Activated naive CD4-positive, alpha-beta T cell treated with anti-CD3 and anti-CD28 coated beads, Interleukin-2, amount 10 ng/mL, durations not matched to agents 7 days and 5 days (primary cell): Measurements from ENCODE around the gene KRT73.
A peak's percentile ranks its signal among the peaks of the same experiment; 100 is the strongest.

ENCODE experiments used
- CTCF ChIA-PET: fragments of 350-600 bp; sonication (Branson Sonifier 250); formaldehyde crosslinking; loops from one replicate; lab custom pipeline; 2021; ENCODE audit warnings: antibody characterized with exemption; lab: Charles Lee
- DNase-seq: peaks from one replicate; pipeline ENCODE4 v3.0.0-alpha.2; 2020
- H3K27ac Mint-ChIP-seq: one replicate; pipeline ENCODE4 v1.8.0; 2021; ENCODE audit warnings: mild to moderate bottlenecking, moderate library complexity, mixed read lengths
- H3K27me3 Mint-ChIP-seq: one replicate; pipeline ENCODE4 v1.8.0; 2021; ENCODE audit warnings: mild to moderate bottlenecking, mixed read lengths
- H3K36me3 Mint-ChIP-seq: one replicate; pipeline ENCODE4 v1.8.0; 2021; ENCODE audit warnings: mixed read lengths
- H3K4me1 Mint-ChIP-seq: one replicate; pipeline ENCODE4 v1.8.0; 2021; ENCODE audit warnings: mixed read lengths
- H3K4me3 Mint-ChIP-seq: one replicate; pipeline ENCODE4 v1.8.0; 2021; ENCODE audit warnings: mild to moderate bottlenecking, moderate library complexity, mixed read lengths
- H3K9me3 Mint-ChIP-seq: one replicate; pipeline ENCODE4 v1.8.0; 2021; ENCODE audit warnings: mixed read lengths

KRT73 gene

GRCh38 chr12:52618216-52618615 lies at the start of gene KRT73:
Gene KRT73 (minus strand): TSS chr12:52618559. CDS start chr12:52618524, 35 bp downstream.
- Mint-ChIP-seq H3K27ac (no peak within 1 kb of the TSS), H3K27me3 (peaks cover 4% of the 10 kb centered on the region), H3K36me3 (peaks cover 3% of the 10 kb centered on the region), H3K9me3 (no peaks in the 10 kb centered on the region), H3K4me3 (no peak within 1 kb of the TSS), H3K4me1 (peaks cover 43% of the 10 kb centered on the region)
- DNase-seq: peak; percentile 16
- CTCF ChIA-PET: no interaction called here

- no peaks in the 10 kb centered on the region for H3K36me3 Mint-ChIP-seq
- CTCF ChIA-PET: interaction anchor here (1.0 kb wide), 1 partner anchor 22 kb away, joined by 3 read pairs; no protein-coding TSS in a partner anchor
- no peaks in the 10 kb centered on the region for H3K9me3 Mint-ChIP-seq
- no peak overlapping the region for H3K4me3 Mint-ChIP-seq
- no peak overlapping the region for H3K27ac Mint-ChIP-seq
- H3K4me1 Mint-ChIP-seq: no peaks in the 10 kb centered on the region
- DNase-seq: no peak
- H3K27me3 Mint-ChIP-seq: peaks cover 51% of the 10 kb centered on the region
Observed at GRCh38 chr12:52667931-52668330, 49.6 kb upstream of the KRT73 start.

- H3K4me1 Mint-ChIP-seq: peaks cover under 1% of the 10 kb centered on the region
- peaks cover 51% of the 10 kb centered on the region for H3K27me3 Mint-ChIP-seq
- H3K27ac Mint-ChIP-seq: no peak overlapping the region
- no peaks in the 10 kb centered on the region for H3K36me3 Mint-ChIP-seq
- H3K9me3 Mint-ChIP-seq: no peaks in the 10 kb centered on the region
- CTCF ChIA-PET: interaction anchor here (0.9 to 1.0 kb wide), 2 partner anchors 22 to 203 kb away, joined by 3 read pairs; no protein-coding TSS in a partner anchor
- DNase-seq: no peak
- no peak overlapping the region for H3K4me3 Mint-ChIP-seq
Observed at GRCh38 chr12:52667509-52667908, 49.1 kb upstream of the KRT73 start.

DNA sequence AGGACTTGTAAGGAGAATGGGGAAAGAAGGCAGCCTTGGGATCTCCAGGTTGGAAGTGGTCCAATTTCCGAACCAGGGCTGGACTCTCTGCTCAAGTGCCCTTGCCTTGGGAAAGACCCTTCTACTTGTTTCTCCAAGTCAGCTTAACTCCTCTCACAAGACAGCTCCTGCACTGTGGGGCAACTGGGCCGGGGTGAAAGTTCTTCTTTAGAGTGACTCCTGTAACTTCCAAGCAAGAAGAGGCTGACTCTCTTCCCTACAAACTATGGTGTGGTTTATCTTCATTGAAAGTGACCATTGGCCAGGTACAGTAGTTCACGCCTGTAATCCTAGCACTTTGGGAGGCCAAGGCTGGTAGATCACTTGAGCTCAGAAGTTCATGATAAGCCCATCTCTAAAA lies 48.1 kb upstream of the KRT73 start:
- peaks cover 9% of the 10 kb centered on the region for H3K4me1 Mint-ChIP-seq
- CTCF ChIA-PET: interaction anchor here (2.2 kb wide), 1 partner anchor 213 kb away, joined by 5 read pairs; no protein-coding TSS in a partner anchor
- H3K27me3 Mint-ChIP-seq: peaks cover 51% of the 10 kb centered on the region
- no peaks in the 10 kb centered on the region for H3K36me3 Mint-ChIP-seq
- DNase-seq: no peak
- H3K4me3 Mint-ChIP-seq: no peak overlapping the region
- H3K27ac Mint-ChIP-seq: no peak overlapping the region
- H3K9me3 Mint-ChIP-seq: no peaks in the 10 kb centered on the region

GRCh38 chr12:52663420-52663819 lies 45.1 kb upstream of the KRT73 start:
- DNase-seq: no peak
- no peaks in the 10 kb centered on the region for H3K36me3 Mint-ChIP-seq
- H3K9me3 Mint-ChIP-seq: no peaks in the 10 kb centered on the region
- CTCF ChIA-PET: interaction anchor here (0.7 to 1.1 kb wide), 2 partner anchors 78 to 80 kb away, joined by 3 read pairs; no protein-coding TSS in a partner anchor
- no peak overlapping the region for H3K27ac Mint-ChIP-seq
- peaks cover 56% of the 10 kb centered on the region for H3K27me3 Mint-ChIP-seq
- H3K4me1 Mint-ChIP-seq: peaks cover 9% of the 10 kb centered on the region
- H3K4me3 Mint-ChIP-seq: no peak overlapping the region

DNA sequence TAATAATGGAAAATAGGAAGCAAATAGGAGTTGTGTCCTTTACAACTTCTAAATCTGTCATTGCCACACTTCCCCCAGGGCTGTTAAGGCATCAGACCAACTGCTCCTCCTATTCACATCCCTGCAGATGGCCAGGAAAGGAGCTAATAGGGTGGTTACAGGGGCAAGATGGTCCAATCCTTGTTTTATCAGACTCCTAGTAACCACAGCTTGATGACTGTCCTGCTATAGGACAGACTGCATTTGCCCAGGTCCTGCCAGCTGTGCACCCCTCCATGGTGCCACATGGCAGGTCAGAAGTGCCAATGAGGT lies 44.5 kb upstream of the KRT73 start:
- Mint-ChIP-seq H3K9me3 (no peaks in the 10 kb centered on the region), H3K36me3 (no peaks in the 10 kb centered on the region), H3K4me1 (peaks cover 9% of the 10 kb centered on the region), H3K4me3 (no peak overlapping the region), H3K27ac (no peak overlapping the region), H3K27me3 (peaks cover 56% of the 10 kb centered on the region)
- CTCF ChIA-PET: no interaction called here
- DNase-seq: no peak

- Mint-ChIP-seq H3K4me3 (no peak overlapping the region), H3K4me1 (peaks cover 9% of the 10 kb centered on the region), H3K27ac (no peak overlapping the region), H3K9me3 (no peaks in the 10 kb centered on the region), H3K27me3 (peaks cover 56% of the 10 kb centered on the region), H3K36me3 (no peaks in the 10 kb centered on the region)
- no peak for DNase-seq
- CTCF ChIA-PET: no interaction called here
Observed at GRCh38 chr12:52662093-52662917, 43.9 kb upstream of the KRT73 start.

DNA sequence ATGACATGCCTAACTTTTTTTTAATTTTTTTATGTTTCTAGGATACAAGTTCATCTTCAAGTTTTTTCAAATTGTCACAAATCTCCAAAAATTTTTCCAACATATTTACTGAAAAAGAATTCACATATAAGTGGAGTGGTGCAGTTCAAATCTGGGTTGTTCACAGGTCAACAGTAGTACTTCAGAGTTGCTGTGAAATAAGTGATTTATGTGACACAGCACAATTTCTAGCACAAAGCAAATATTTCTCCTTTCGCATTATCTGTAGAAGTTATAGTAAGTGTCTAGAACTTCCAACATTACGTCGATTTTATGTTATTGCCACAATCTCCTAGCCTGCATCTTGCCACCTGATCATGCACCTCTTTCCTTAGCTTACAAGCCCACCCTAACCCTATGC lies 43.3 kb upstream of the KRT73 start:
- Mint-ChIP-seq H3K27ac (no peak overlapping the region), H3K36me3 (no peaks in the 10 kb centered on the region), H3K4me1 (peaks cover 9% of the 10 kb centered on the region), H3K4me3 (no peak overlapping the region), H3K9me3 (no peaks in the 10 kb centered on the region), H3K27me3 (peaks cover 53% of the 10 kb centered on the region)
- CTCF ChIA-PET: no interaction called here
- no peak for DNase-seq

DNA sequence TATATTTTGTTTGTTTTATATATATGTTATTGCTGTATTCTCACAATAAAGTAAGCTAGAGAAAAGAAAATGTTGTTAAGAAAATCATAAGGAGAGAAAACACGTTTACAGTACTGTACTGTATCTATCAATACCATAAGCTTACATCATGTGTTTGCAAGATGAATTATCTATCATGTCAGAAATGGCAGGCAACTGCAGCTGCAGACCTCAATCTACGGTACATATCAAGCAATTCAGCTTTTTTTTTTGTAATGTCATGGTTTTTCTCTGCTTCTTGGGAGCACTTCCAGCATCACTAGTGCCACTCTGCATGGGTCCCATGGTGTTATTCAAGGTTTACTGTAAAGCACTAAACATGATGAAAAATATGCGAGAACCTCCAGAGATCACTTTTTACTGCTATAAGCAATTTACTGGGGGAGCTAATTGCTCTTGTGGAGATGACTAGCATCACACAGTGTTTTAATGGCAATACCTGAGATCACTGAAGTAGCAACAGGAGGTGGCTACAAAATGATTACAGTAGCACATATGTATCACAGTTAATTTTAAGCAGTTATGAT lies 42.7 kb upstream of the KRT73 start:
- CTCF ChIA-PET: no interaction called here
- Mint-ChIP-seq H3K36me3 (no peaks in the 10 kb centered on the region), H3K9me3 (no peaks in the 10 kb centered on the region), H3K27ac (no peak overlapping the region), H3K27me3 (peaks cover 50% of the 10 kb centered on the region), H3K4me3 (no peak overlapping the region), H3K4me1 (peaks cover 9% of the 10 kb centered on the region)
- no peak for DNase-seq

- H3K9me3 Mint-ChIP-seq: no peaks in the 10 kb centered on the region
- peaks cover 9% of the 10 kb centered on the region for H3K4me1 Mint-ChIP-seq
- no peaks in the 10 kb centered on the region for H3K36me3 Mint-ChIP-seq
- H3K27ac Mint-ChIP-seq: no peak overlapping the region
- DNase-seq: no peak
- peaks cover 54% of the 10 kb centered on the region for H3K27me3 Mint-ChIP-seq
- CTCF ChIA-PET: interaction anchor here (1.2 kb wide), 1 partner anchor 76 kb away, joined by 3 read pairs; no protein-coding TSS in a partner anchor
- no peak overlapping the region for H3K4me3 Mint-ChIP-seq
Observed at GRCh38 chr12:52659951-52660350, 41.6 kb upstream of the KRT73 start.

GRCh38 chr12:52659395-52659794 lies 41.0 kb upstream of the KRT73 start:
- H3K27me3 Mint-ChIP-seq: peaks cover 54% of the 10 kb centered on the region
- CTCF ChIA-PET: interaction anchor here (1.2 kb wide), 1 partner anchor 76 kb away, joined by 3 read pairs; no protein-coding TSS in a partner anchor

GRCh38 chr12:52658196-52658595 lies 39.8 kb upstream of the KRT73 start:
- no peak overlapping the region for H3K4me3 Mint-ChIP-seq
- no peaks in the 10 kb centered on the region for H3K36me3 Mint-ChIP-seq
- H3K9me3 Mint-ChIP-seq: no peaks in the 10 kb centered on the region
- CTCF ChIA-PET: no interaction called here
- peaks cover 58% of the 10 kb centered on the region for H3K27me3 Mint-ChIP-seq
- H3K27ac Mint-ChIP-seq: no peak overlapping the region
- H3K4me1 Mint-ChIP-seq: peaks cover 9% of the 10 kb centered on the region
- DNase-seq: no peak

More at GRCh38 chr12:52659395-52659794, 41.0 kb upstream of the KRT73 start:
- no peak overlapping the region for H3K4me3 Mint-ChIP-seq
- peaks cover 9% of the 10 kb centered on the region for H3K4me1 Mint-ChIP-seq
- no peaks in the 10 kb centered on the region for H3K36me3 Mint-ChIP-seq
- no peak overlapping the region for H3K27ac Mint-ChIP-seq
- no peaks in the 10 kb centered on the region for H3K9me3 Mint-ChIP-seq
- no peak for DNase-seq

- no peak for DNase-seq
- H3K9me3 Mint-ChIP-seq: no peaks in the 10 kb centered on the region
- no peak overlapping the region for H3K27ac Mint-ChIP-seq
- no peaks in the 10 kb centered on the region for H3K36me3 Mint-ChIP-seq
- H3K27me3 Mint-ChIP-seq: peaks cover 57% of the 10 kb centered on the region
- H3K4me3 Mint-ChIP-seq: no peak overlapping the region
- CTCF ChIA-PET: no interaction called here
- H3K4me1 Mint-ChIP-seq: peaks cover 10% of the 10 kb centered on the region
Observed at GRCh38 chr12:52657250-52657902, 39.0 kb upstream of the KRT73 start.

DNA sequence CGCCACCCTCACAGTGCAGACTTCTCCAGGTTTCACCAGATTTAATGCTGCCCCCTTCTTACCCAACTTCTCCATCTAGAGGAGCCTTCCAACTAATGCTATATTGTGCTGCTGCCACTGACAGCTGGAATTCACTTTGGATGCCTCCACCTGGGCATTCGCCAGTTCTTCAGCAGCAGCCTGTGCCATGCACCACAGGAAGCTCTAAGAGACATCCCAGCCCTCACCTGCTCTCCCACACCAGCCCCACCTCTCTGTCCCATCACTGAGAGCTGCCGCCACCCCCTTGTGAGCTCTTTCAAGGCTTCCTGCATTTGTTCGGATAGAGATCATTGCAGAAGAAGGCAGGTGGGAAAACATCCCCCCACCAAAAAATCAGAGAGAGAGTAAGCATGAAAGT lies 38.3 kb upstream of the KRT73 start:
- H3K27ac Mint-ChIP-seq: no peak overlapping the region
- H3K9me3 Mint-ChIP-seq: peaks cover 2% of the 10 kb centered on the region
- H3K27me3 Mint-ChIP-seq: peaks cover 64% of the 10 kb centered on the region
- no peak overlapping the region for H3K4me3 Mint-ChIP-seq
- DNase-seq: no peak
- no peaks in the 10 kb centered on the region for H3K36me3 Mint-ChIP-seq
- H3K4me1 Mint-ChIP-seq: peaks cover 3% of the 10 kb centered on the region
- CTCF ChIA-PET: no interaction called here
